NOMO-1 treated with DMSO at 0.1 percent for 48 hours (cell line): ENCODE results near the gene FMO5.
"Not testable (repeated sequence)": the region's sequence is repeated elsewhere in the genome, so short reads cannot be mapped to it uniquely, and the experiment has no call there.

Source experiments
- DNase-seq: peaks from one replicate; lab custom pipeline; 2025; ENCODE audit not compliant: unreplicated experiment; lab: John Stamatoyannopoulos, UW

Gene FMO5

DNA sequence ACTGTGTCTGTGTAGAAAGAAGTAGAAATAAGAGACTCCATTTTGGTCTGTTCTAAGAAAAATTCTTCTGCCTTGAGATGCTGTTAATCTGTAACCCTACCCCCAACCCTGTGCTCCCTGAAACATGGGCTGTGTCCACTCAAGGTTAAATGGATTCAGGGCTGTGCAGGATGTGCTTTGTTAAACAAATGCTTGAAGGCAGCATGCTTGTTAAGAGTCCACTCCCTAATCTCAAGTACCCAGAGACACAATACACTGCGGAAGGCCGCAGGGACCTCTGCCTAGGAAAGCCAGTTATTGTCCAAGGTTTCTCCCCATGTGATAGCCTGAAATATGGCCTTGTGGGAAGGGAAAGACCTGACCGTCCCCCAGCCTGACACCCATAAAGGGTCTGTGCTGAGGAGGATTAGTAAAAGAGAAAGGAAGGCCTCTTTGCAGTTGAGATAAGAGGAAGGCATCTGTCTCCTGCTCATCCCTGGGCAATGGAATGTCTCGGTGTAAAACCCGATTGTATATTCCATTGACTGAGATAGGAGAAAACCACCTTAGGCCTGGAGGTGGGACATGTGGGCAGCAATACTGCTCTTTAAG lies 15.1 kb upstream of the FMO5 start:
- not testable (repeated sequence) for DNase-seq

DNA sequence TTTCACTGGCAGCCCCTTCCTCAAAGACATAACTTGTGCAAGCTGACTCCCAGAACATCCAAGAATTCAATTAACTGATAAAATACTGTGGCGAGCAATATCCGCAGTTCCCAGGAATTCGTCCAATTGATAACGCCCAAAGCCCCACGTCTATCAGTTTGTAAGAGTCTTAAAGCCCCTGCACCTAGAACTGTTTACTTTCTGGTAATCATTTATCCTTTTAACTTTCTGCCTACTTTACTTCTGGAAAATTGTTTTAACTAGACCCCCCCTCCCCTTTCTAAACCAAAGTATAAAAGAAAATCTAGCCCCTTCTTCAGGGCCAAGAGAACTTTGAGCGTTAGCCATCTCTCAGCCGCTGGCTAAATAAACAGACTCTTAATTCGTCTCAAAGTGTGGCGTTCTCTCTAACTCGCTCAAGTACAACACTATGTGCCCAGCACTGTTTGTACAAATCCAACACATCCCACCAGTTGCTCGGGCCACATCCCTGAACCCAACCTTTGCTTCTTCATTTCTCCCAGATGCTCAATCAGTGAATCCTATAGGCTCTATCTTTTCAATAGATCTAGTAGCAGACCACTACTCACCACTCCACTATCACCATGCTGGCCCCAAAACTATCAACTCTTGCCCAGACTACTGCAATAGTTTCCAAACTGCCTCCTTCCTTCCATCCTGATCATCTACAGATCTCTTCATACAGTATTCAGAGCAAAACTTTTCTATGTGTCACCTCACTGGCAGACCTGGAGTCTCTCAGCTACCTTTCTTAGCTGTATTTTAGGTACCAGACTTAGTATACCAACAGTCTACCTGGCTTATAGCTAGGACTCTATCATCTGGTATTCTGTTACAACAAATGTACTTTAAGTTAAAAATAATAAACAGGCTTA lies 14.0 kb upstream of the FMO5 start:
- DNase-seq: no peak

DNA sequence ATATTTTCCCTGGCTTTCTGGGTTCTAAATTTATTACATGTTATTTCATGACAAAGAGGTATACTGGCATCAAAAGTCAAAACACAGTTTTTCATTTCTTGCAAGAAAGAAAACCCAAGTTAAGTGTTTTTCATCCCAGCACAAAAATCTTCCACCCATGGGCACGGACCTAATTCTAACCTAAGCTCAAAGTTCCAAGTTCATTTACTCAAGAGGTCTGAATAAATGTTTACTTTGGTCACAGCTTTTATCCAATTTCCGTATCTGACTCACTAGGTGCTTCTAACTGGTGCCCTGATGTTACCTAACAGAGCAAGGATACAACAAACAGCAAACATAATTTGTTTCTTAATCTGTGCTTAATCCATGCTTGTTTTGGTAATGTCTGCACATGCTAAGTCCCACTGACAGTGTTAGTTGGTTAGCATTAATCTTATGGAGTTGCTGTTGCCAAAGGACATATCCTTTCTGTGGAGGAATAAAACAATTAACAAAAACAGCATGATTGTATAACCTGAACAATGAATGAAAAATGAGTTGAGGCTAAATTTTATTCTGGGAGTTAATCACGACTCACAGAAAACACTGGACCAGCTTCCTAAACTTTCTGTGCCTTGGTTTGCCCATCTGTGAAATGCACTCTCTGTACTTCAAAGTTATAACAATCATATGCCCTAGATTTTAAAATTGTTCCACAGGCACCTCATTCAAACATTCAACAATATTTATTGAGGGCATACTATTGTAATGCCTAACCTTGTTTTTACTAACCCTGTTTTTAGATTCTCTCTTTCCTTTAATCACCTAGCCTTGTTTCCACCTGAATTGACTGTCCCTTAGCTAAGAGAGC lies 13.1 kb upstream of the FMO5 start:
- no peak for DNase-seq

DNA sequence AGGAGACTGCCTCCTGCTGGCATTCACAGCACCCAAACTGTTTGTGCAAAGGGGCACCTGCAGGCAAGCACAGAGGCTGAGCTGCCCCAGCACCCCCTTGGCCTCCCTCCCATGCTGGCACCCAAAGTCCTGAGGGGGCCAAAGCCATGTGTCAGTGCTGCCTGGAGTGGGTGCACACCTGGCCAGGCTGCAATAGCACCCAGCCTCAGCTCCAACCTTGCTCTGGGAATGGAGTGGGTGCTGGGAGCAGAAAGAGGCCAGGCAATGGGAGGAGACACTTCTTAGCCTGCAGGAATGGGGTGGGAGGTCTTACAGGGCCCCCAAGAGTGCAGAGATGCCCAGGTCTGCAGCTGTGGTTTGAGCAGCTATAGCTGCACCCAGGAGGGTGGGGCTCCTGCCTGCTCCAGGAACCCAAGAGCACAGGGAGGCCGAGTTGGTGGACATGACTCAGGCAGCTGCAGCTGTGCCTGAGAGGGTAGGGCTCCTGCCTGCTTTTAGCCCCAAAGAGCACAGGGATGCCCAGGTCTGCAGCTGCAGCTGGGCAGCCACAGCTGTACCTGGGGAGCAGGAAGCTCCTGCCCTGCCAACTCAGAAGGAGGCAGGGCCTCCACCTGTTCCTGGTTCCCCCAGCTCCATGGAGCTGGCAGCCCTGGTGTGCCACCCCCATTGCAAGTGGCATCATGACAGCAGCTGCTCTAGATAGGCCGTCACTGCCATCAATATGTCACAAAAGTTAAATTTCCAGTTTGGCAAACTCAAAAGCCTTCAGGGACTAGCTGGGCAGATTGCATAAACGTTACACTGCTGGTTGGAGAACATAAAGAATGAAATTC lies 12.0 kb upstream of the FMO5 start:
- DNase-seq: no peak

DNA sequence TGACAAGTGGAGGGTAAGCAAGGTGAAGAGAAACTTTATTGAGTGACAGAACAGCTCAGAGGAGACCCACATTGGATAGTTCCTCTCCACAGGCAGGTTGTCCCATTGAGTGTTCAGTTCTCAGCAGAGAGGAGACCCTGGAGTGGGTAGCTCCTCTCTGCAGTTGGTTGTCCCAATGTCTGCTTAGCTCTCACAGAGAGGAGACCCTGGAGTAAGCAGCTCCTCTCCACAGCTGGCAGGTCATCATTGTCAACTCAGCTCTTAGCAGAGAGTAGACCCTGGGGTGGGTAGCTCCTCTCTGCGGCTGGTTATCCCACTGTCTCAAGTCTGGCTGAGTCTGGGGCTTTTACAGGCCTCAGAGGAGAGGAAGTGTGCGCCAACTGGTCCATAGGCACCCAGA lies 11.3 kb upstream of the FMO5 start:
- no peak for DNase-seq

DNA sequence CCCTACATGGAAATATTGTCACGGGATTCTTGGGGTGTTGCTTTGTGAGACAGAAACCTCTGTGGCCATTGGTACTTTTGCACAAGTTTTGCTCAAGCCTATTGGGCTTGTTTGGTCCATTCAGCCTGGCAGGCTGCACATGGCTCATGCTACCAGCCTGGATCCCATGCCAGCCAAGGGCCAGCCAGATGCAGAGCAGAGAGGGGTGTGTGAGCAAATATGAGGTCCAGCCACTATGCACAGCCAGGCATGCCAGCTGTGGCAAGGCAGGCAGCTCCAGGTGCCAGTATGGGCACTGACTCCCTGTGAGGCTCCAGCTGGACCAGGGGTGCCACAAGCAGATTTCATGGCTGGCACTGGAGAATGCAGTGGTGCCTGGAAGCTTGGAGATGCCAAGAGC lies 10.7 kb upstream of the FMO5 start:
- no peak for DNase-seq

DNA sequence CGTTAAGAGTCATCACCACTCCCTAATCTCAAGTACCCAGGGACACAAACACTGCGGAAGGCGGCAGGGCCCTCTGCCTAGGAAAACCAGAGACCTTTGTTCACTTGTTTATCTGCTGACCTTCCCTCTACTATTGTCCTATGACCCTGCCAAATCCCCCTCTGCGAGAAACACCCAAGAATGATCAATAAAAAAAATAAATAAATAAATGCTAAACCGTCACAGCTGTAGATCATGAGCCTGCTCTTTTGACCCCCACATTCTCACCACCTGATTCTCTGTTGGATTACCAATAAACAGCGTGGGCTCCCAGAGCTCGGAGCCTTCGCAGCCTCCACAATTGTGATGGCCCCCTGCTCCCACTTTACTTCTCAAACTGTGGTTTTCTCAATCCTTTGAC lies 8.8 kb upstream of the FMO5 start:
- DNase-seq: not testable (repeated sequence)

DNA sequence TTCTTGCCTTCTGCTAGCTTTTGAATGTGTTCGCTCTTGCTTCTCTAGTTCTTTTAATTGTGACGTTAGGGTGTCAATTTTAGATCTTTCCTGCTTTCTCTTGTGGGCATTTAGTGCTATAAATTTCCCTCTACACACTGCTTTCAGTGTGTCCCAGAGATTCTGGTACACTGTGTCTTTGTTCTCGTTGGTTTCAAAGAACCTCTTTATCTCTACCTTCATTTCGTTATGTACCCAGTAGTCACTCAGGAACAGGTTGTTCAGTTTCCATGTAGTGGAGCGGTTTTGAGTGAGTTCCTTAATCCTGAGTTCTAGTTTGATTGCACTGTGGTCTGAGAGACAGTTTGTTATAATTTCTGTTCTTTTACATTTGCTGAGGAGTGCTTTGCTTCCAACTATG lies 5.9 kb upstream of the FMO5 start:
- DNase-seq: not testable (repeated sequence)

DNA sequence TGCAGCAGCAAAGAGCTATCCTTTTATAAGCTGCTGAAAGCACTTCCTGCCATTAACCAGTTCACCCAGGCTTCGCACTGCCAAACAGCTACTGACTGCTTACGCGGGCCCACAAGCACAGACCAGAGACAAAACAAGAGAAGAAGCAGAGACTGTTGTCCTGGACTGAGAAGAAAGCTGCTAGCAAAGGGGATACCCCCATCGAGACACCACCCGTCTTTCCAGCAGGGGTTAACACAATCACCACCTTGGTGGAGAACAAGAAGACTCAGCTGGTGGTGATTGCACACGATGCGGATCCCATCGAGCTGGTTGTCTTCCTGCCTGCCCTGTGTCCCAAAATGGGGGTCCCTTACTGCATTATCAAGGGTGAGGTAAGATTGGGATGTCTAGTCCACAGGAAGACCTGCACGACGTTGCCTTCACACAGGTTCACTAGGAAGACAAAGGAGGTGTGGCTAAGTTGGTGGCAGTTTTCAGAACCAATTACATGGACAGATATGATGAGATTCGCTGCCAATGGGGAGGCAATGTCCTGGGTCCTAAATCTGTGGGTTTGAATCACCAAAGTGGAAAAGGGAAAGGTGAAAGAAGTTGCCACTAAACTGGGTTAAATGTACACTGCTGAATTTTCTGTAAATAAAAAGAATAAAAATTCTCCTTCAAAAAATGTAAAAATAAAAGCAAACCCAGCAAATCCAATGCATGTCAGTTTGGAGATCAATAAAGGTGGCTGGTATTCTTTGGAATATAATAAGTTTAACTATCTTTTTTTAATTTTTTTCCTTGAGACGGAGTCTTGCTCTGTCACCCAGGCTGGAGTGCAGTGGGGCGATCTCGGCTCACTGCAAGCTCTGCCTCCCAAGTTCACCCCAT lies 1.2 kb downstream of the FMO5 start:
- no peak for DNase-seq

DNA sequence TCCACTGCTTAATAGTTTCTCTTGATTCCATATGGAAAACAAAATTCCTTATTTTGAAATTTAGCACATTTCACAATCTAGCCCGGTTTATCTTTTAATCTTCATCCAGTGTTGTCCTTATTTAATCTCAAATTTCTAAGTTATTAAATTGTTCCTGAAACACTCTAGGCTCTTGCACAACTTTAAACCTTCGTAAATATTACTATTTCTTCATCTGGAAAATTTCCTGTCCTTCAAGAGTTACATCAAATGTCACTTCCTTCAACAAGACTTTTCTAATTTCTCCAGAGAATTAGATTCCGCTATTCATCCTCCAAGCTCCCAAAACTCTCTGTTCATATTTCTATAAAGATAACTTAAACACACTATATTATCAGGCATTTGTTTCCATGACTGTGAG lies 6.5 kb downstream of the FMO5 start:
- DNase-seq: peak; percentile 22

DNA sequence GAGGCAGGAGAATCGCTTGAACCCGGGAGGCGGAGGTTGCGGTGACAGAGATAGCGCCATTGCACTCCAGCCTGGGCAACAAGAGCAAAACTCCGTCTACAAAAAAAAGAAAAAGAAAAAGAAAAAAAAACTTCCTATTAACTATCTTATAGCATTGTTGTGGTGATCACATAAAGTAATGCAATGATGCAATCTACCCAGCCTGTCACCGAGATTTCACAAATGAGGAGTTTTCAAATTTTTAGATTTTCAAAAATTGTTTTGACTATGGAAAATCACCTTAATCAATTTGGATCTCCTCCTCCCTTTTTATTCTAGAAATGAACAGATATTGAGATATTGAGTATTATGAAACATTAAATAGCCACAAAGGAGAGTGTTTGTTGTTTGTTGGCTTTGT lies 8.0 kb downstream of the FMO5 start:
- no peak for DNase-seq

DNA sequence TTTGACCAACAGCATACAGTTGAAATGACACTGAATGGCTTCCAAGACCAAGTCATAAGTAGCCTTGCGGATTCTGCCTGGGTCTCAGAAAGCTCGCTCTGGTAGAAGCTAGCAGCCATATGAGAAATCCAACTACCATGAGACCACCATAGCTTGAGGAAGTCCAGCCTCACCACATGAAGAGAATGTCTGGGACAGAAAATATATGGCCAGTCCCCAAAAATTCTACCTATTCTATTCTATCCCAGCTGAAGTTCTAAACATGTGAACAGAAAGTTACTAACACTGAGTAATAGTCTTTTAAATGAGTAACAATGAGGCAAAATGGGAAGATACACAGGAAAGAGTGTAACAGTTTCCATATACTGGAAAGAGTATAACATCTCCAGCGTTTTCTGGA lies 9.0 kb downstream of the FMO5 start:
- no peak for DNase-seq

DNA sequence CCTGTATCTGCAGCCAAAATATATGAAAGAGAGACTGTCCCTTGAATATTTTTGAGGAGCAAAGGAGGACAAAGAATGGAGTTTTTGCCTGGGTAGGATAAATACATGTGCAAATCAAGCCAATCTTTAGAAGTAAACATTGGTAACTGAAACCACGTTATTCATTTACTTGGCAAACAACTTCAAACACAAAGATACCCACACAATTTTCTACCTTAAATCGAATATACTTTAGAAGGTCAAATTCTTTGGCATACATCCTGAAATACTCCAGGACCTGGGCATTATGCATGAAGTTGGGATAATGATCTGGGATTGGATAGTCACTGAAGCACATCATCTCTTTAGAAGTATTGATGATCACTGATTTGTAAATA lies 9.6 kb downstream of the FMO5 start:
- no peak for DNase-seq

DNA sequence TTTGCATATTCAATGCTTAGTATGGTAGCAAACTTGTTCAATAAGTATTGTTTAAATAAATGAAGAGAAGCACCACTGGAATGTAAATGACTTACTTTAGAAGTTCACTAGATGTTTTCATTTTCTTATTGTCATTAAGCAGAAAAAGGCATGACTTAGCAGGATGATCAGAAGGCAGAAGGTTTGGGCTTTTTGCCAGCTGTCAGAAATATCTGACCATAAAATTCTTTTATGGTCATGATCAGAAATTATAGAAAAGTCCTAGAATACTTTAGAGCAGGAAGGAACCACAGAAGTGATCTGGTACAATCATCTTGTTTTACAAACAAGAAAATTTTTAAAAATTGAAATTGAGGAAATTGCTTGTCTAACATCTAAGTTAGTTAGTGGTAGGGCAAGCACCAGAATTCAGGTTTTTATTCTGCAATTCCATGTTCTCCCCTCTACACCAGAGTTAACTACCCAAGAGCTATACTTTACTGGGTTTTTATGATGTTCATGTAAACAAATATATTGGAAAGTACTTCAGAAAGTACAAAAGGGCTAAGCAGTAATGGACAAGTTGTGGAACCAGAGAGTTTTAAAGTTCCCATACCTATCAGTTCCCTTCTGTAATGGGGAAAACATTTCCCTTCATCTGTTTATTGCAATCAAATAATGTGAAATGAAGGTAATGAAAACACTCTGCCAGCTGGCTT lies 10.1 kb downstream of the FMO5 start:
- no peak for DNase-seq

DNA sequence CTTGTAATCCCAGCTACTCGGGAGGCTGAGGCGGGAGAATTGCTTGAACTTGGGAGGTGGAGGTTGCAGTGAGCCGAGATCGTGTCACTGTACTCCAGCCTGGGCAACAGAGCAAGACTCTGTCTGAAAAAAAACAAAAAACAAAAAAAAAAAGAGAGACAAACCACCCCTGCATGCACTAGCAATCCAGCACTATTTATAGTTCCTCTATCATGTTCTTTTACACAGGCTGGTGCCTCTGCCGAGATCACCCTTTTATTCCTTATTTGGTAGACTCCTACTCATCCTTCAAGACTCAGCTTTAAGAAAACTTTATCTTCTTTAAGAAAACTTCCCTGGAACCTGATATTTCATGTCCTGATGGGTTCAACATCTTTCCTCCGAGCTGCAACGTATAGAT lies 10.8 kb downstream of the FMO5 start:
- no peak for DNase-seq

DNA sequence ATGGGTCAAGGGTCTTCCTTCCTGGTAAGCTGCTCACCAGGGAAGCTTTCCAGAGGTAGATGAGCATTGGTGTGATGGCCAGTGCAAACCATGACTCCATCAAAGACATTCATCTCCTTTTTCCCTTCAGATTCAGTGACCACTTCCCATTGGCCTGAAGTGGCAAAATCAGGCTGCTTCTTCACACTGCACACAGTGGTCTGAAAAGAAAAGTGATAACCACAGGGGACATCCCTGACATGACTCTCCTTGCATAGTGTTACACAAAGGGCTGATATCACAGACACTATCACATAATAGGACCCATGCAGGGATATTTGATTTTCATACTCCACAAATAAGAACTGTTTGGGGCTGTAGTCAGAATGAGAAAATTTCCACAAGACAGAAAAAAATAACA lies 11.9 kb downstream of the FMO5 start:
- DNase-seq: no peak

DNA sequence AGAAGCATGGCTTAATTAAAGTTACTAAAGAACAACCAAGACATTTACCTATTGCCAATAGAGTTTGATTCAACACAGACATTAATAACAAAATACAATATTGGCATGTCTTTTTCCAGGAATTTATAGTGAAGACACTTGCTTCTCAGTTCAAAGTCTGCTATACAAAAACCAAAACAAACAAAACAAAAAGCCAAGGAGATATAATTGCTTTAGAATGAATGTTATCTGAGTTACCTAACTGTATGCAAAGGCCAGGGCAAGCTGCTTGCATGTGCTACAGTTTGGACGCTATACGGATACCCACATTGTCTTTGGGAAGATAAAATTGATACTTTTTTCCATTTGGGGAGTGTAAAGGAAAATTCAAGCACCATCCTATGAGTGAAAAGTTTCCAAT lies 13.6 kb downstream of the FMO5 start:
- DNase-seq: no peak

DNA sequence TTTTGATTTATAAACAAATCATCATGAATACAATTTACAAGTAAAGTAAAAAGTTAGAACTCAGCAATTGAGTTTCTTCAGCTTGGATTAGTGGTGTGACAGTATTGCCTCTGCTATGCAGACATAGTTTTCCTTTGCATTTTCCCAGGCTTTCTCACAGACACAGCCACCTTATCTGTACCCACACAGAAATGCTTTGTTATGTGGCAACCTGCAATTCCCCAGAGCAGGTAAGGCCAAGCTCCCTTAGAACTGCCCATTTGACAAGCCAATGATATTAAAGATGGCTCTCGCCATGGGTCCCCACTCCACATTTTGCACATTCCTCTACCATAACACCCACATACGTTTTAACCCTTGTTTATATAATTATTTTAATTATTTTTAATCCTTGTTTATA lies 14.2 kb downstream of the FMO5 start:
- no peak for DNase-seq
